Measurements from ENCODE around the gene CHPF2.

Gene CHPF2

DNA sequence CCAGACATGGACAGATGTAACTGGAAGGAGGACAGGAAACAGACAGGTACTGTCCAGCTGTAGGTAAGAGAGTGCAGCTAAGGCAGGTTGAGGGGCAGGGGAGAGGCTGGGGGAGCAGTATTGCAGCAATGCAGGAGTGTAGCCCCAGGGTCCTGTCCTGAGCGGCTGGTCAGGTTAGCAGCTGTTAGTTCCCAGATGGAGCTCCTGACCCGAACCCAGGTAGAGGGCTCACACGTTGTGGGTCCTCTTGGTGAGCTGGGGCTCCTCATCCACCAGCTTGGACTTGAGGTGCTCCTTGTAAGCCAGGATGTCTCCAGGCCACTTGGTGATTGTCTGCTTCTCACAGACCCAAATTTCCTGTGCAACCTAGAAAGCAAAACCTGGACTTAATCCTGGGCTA is 18.5 kb upstream of the CHPF2 start:
- no peak for DNase-seq (ENCODE audit: low spot score)
- TF ChIP-seq, protein P1, sequence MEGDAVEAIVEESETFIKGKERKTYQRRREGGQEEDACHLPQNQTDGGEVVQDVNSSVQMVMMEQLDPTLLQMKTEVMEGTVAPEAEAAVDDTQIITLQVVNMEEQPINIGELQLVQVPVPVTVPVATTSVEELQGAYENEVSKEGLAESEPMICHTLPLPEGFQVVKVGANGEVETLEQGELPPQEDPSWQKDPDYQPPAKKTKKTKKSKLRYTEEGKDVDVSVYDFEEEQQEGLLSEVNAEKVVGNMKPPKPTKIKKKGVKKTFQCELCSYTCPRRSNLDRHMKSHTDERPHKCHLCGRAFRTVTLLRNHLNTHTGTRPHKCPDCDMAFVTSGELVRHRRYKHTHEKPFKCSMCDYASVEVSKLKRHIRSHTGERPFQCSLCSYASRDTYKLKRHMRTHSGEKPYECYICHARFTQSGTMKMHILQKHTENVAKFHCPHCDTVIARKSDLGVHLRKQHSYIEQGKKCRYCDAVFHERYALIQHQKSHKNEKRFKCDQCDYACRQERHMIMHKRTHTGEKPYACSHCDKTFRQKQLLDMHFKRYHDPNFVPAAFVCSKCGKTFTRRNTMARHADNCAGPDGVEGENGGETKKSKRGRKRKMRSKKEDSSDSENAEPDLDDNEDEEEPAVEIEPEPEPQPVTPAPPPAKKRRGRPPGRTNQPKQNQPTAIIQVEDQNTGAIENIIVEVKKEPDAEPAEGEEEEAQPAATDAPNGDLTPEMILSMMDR (IDR thresholded peaks at IDR 0.05; ENCODE audit: extremely low read depth, missing control alignments) = no peak

- DNase-seq (ENCODE audit: low spot score) = no peak
- TF ChIP-seq, protein P1 (IDR thresholded peaks at IDR 0.05; ENCODE audit: extremely low read depth, missing control alignments) = no peak
These were observed 16.9 kb upstream of the CHPF2 start for GRCh38 chr7:151215396-151215795.

DNA sequence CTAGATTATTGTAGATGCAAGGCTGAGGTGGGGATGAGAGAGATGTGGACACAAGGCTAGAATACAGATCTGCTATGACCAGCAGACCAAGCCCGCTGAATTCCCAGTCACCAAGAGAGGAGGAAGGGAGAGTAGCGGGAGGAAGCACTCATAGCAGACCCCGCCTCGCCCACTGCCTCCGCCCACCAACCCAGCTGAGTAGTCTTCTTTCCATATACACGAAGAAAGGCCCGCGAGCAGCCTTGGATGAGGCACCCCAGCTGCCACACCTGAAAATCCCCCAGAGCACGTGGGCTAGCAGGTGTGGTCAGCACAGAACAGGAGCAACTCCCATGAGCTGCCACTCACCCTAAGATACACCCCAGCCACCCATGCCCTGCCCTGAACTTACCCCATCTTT is 14.1 kb upstream of the CHPF2 start:
- TF ChIP-seq, protein P1 (IDR thresholded peaks at IDR 0.05; ENCODE audit: extremely low read depth, missing control alignments) = no peak
- DNase-seq (ENCODE audit: low spot score) = no peak

DNA sequence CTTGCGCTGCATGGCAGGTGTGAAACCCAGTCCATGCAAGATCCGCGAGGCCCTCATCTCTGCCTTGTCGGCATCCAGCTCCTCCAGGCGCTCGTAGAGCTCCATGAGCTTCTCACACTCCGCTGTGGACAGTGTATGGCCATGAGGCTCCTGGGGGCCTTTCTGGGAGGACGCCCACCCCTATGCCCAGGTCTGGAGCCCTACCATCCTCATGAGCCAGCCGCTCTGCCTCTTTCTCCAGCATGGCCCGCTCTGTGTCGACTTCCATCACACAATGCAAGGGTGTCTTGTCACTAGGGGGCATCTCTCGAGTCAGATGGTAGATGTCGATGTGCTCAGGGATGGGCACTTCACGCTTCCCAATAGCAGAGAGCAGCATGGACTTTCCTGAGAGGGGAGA is 8.6 kb upstream of the CHPF2 start:
- no peak for DNase-seq (ENCODE audit: low spot score)
- TF ChIP-seq, protein P1 (IDR thresholded peaks at IDR 0.05; ENCODE audit: extremely low read depth, missing control alignments) = no peak

GRCh38 chr7:151225948-151226510 is 6.3 kb upstream of the CHPF2 start:
- TF ChIP-seq, protein P1 (IDR thresholded peaks at IDR 0.05; ENCODE audit: extremely low read depth, missing control alignments) = no peak
- DNase-seq (ENCODE audit: low spot score) = no peak

GRCh38 chr7:151226560-151226874 is 5.8 kb upstream of the CHPF2 start:
- TF ChIP-seq, protein P1 (IDR thresholded peaks at IDR 0.05; ENCODE audit: extremely low read depth, missing control alignments) = no peak
- no peak for DNase-seq (ENCODE audit: low spot score)

DNA sequence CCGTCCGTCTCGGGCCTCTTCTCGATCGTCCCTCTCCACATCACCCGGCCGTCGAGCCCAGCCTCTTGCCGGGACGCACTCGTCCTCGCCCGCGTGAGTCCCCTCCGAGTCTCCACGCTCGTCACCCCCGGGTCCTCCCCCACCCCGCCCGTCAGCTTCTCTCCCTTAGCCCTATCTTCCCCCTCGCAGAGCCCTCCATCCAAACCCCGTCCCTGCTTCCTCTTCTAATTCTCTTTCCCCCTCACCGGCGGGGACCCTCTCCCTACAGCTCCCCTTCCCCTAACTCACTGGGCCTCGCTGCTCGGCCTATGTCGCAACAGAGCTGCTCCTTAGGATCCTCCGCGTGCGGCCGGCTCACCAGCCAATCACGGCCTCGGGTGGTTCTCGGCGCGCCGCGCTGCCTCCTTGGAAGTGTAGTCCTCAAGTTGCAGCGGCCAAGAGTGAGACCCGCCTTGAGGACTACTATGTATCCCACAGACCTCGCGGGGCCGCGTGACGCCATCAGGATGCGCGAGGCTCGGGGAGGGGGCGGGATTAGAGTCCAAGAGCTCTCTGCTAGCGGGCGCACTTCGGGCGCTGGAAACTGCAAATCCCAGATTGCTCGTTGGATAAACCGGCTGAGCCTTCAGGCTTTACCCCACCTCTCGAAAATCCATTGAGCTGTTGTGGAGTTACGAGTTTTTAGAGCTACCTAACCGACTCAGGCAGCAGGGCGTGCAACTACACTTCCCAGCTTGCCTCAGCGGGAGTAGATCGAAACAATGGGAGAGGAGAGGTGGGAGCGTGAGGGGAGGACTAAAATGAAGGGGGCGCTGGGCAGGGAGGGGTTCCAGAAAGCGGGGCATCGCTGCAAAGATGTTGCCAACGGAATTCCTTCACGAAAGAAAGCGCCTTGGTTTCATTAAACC is 5.2 kb upstream of the CHPF2 start, which contains the start of gene ABCF2:
ABCF2 (minus strand) TSS at position 331 of the 908 bp plus-strand sequence. CDS start 747 bp downstream, outside the sequence.
- TF ChIP-seq, protein P1 (IDR thresholded peaks at IDR 0.05; ENCODE audit: extremely low read depth, missing control alignments) = no peak
- DNase-seq (ENCODE audit: low spot score) = peak; percentile 96

Data from GM20000 (cell line).